GM11168 (cell line): ENCODE measurements around the gene GPALPP1.
"Not testable (repeated sequence)": the region's sequence is repeated elsewhere in the genome, so short reads cannot be mapped to it uniquely, and the experiment has no call there.

Experiments used
- in situ Hi-C: fragments of 300-500 bp; cut with MboI; formaldehyde crosslinking; loops from one replicate; pipeline ENCODE4 v1.12.0; 2022; ENCODE audit warnings: low sequenced_read_pairs; ENCODE audit not compliant: unreplicated experiment

Gene GPALPP1

GRCh38 chr13:44989941-44990340, 603 bp downstream of the GPALPP1 start:
- in situ Hi-C loops, result no loop called here

GRCh38 chr13:45003417-45003816, 14.1 kb downstream of the GPALPP1 start:
- in situ Hi-C loops, result no loop called here

- in situ Hi-C loops, result no loop called here
Observed at GRCh38 chr13:45004096-45004495, 14.8 kb downstream of the GPALPP1 start.

GRCh38 chr13:45007225-45007624, 17.9 kb downstream of the GPALPP1 start:
- in situ Hi-C loops, result no loop called here

- in situ Hi-C loops, result no loop called here
Observed at GRCh38 chr13:45007823-45008222, 18.5 kb downstream of the GPALPP1 start.

GRCh38 chr13:45011198-45011597, 21.9 kb downstream of the GPALPP1 start:
- in situ Hi-C loops, result no loop called here

- in situ Hi-C loops, result no loop called here
Observed at GRCh38 chr13:45015300-45015699, 26.0 kb downstream of the GPALPP1 start.

- in situ Hi-C loops, result no loop called here
Observed at GRCh38 chr13:45016792-45017425, 27.6 kb downstream of the GPALPP1 start.

GRCh38 chr13:45019981-45020380, 30.6 kb downstream of the GPALPP1 start:
- in situ Hi-C loops, result not testable (repeated sequence)

- in situ Hi-C loops, result no loop called here
Observed at GRCh38 chr13:45021250-45021649, 31.9 kb downstream of the GPALPP1 start.

GRCh38 chr13:45024847-45025246, 35.5 kb downstream of the GPALPP1 start:
- in situ Hi-C loops, result no loop called here

GRCh38 chr13:45034342-45034741, 45.0 kb downstream of the GPALPP1 start:
- in situ Hi-C loops, result no loop called here

- in situ Hi-C loops, result no loop called here
Observed at GRCh38 chr13:45036206-45036605, 46.9 kb downstream of the GPALPP1 start.

GRCh38 chr13:45040173-45040572, 50.8 kb downstream of the GPALPP1 start:
- in situ Hi-C loops, result loop anchor here (5.0 kb wide), 1 partner anchor 267 kb away; no protein-coding TSS in a partner anchor

- in situ Hi-C loops, result loop anchor here (5.0 kb wide), 1 partner anchor 267 kb away; no protein-coding TSS in a partner anchor
Observed at GRCh38 chr13:45040622-45041021, 51.3 kb downstream of the GPALPP1 start.

- in situ Hi-C loops, result loop anchor here (5.0 kb wide), 1 partner anchor 265 kb away; no protein-coding TSS in a partner anchor
Observed at GRCh38 chr13:45042539-45042938, 53.2 kb downstream of the GPALPP1 start.

GRCh38 chr13:45046445-45046844, 57.1 kb downstream of the GPALPP1 start:
- in situ Hi-C loops, result no loop called here

GRCh38 chr13:45047394-45048310, 58.3 kb downstream of the GPALPP1 start:
- in situ Hi-C loops, result no loop called here

- in situ Hi-C loops, result no loop called here
Observed at GRCh38 chr13:45048890-45049407, 59.6 kb downstream of the GPALPP1 start.

GRCh38 chr13:45049478-45049877, 60.1 kb downstream of the GPALPP1 start:
- in situ Hi-C loops, result no loop called here

- in situ Hi-C loops, result no loop called here
Observed at GRCh38 chr13:45051315-45051714, 62.0 kb downstream of the GPALPP1 start.
